Occipital lobe (tissue), 2 donors: ENCODE results near the gene SELENON. TPM values are rescaled to one million over a fixed set of nuclear protein-coding genes. Genes with fewer than 3 reads are reported as not detected.

ENCODE experiments used
- DNase-seq: peaks from one replicate; lab custom pipeline; 2025; lab: John Stamatoyannopoulos, UW
- total RNA-seq: library from RNA; depleted of rRNA; stranded (reverse); fragments of >200 nt; gene quantifications from one replicate; pipeline ENCODE4 v1.2.3, GENCODE V29; 2014

Gene SELENON
- total RNA-seq, 1 donor from 2014 or later: 10.3 TPM

DNA sequence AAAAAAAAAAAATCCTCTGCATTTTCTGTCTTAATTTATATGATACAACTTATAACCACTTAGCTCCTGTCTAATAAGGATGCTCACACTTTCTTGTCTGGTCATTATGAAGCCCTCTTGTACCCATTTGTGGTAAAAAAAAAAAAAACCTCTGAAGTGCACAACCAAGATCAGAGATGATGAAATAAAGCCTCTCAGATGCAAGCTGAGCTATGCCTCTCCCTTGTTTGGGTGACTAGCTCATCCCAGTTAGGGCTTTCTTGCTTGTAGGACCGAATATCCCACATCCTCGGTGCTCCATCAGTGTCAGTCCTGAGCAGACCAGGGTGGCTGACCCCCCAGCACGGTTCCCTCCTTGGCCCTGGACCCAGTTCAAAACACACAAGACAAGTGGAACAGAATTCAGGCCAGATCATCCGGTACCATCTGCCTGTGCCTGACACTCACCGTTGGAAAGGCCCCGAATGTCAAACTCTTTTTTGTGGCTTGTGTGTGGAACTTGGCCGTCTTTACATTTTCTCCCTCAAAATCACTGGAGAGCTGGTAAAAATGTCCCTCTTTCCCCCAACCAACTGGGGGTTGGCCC lies 6.3 kb upstream of the SELENON start:
- DNase-seq: no peak

DNA sequence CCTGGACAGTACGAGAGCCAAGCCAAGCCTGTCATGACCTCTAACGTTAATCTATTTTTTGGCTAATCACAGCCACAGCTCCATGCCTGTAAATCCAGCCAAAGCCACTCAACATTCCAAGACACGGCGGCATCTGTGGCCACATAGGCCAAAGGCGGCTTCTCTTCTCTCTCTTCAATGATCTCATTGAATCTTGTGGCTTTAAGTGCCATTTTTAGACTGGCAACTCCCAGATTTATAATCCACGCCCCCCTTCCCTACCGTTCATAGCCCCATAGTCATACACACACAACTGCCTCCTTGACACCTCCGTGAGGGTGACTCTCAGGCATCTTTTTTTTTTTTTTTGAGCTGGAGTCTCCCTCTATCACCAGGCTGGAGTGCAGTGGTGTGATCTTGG lies 5.7 kb upstream of the SELENON start:
- no peak for DNase-seq

DNA sequence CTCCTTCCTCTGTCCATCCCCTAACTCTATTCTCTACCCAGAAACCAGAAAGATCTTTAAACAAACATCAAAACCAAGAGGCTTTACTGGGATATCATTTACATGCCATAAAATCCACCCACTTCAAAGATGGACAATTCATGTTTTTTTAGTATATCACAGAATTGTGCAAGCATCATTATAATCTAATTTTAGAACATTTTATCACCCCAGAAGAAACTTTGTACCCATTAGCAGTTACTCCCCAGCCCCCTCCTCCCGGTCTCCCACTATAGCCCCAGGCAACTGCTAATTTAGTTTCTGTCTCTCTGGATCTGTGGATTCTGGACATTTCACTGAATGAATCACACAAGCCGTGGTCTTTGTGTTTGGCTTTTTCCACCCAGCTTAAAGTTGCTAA lies 4.8 kb upstream of the SELENON start:
- no peak for DNase-seq

DNA sequence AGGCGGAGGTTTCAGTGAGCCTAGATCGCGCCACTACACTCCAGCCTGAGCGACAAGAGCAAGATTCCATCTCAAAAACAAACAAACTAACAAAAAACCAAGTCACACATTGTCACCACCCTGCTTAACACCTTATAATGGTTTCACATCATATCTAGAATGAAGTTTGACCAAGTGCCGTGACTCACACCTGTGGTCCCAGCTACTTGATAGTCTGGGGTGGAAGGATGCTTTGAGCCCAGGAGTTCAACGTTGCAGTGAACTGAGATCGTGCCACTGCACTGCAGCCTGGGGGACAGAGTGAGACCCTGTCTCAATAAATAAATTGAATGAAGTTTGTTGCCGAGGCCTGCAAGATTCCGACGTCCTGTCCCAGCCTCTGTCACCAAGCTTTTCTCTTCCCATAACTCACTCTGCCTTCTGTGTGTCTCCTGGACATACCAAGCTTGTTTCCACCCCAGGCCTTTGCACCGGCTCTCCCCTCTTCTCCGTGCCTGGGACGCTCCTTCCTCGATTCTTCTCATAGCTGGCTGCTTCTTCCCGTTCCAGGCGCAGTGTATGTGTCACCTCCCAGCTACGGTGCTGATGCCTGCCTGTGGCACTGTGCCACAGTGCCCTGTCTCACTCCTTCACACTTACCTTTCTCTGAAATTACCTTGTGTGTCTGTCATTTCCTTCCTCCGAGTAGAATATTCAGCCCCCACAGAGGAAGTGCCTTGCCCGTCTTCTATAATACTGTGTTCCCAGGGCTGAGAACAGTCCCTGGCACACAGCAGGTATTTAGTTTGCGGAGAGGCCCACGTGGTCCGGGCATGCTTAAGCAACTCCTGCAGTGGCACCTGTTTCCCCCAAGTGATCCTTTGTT lies 3.8 kb upstream of the SELENON start:
- no peak for DNase-seq

DNA sequence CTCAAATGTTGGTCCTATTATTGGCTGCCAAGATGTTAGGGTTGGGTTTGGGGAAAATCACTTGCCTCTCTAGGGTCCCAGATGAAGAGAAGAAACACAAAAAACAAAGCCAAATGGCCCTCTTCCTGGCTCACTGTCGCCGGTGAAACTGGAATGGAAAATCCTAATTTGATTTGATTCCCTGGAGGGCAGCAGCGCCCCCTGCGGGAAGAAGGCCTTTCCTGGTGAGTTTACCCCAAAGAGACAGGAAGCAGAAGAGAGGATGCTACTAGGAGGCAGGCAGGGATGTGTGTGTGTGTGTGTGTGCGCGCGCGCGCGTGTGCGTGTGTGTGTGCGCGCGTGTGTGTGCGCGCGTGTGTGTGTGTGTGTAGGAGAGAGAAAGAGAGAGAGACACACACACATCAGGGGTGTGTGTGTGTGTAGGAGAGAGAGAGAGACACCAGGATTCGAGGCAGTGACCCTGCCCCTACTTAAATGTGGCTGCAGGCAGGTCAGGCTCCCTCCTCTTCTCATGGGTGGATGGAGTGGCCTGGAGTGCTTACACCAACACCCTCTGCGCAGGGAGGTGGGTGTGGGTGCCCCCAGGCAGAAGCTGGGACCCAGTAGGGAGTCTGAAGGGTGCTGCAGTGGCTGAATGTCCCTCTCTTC lies 3.1 kb upstream of the SELENON start:
- peak; percentile 50 for DNase-seq

DNA sequence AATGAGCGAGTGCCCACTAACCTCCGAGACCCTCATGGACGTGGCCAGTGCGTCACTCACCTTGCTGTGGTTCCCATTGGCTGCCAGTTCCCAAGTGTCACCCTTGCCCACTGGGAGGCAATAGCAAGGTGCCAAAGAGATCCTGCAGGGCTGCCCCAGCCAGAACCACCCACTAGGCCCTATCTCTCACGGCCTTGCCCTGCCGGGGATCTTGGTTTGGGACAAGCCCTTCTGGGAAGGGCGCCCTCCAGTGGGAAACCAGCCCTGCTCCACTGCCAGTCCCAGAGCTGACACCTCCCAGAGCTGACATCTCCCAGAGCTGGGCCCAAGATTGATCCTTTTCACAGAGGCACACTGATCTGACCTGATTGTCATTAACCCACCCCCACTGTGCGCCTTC lies 2.1 kb upstream of the SELENON start:
- no peak for DNase-seq

DNA sequence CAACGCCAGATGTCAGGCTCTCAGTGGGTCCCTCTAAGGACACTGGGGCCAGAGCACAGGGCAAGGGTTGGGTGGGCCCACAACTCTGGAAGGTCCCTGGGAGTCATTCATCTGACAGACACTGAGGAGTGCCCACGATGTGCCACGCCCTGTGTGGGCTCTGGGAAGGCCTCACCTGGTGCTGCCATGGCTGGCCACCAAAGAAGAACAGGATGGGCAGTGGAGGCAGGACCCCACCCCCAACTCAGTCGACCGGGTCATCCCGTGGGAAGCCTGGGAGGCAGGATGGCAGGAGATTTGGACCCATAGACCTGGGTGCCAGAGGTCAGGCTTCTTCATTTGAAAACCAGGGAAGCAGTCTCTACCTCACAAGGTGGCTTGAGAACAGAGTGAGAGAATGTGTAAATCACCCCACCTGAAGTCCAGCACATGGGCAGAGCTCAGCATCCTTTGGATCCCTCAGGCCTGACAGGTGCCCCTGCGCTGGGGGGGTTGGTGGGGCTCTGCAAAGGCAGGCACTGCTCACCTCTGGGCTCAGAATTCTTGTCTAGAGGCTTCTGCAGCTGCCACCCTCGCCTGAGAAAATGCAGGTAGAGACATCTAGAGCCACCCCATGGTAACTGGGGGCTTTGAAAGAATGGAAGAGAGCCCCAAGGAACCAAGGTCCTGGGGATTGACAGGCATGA lies 1.2 kb upstream of the SELENON start:
- no peak for DNase-seq

DNA sequence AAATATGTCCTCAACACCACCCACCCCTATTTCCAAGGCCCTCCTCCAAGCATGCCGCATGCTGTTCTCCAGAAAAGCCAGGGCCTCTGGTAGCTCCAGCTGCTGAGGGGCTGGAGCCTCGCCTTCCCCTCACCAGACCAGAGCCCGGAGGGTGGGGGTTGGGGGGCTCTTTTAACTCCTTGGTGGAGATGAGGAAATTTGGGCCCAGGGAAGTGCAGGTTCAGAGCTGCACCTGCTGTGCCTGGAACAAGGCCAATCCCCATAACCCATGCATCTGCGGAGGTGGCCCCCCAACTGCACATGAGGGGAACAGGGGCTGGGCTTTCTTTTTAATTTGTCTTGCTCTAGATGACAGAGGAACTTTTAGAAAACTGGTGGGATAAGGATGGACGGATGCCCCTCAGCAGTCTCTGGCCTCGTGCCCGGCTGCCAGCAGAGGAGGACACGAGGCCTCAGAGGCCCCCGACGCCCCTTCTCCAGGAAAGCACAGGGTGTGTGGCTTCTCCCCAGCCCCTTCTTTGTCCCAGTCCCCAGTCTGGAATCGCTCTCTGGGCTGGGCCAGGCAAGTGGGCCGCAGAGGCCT lies 550 bp upstream of the SELENON start:
- DNase-seq: no peak

DNA sequence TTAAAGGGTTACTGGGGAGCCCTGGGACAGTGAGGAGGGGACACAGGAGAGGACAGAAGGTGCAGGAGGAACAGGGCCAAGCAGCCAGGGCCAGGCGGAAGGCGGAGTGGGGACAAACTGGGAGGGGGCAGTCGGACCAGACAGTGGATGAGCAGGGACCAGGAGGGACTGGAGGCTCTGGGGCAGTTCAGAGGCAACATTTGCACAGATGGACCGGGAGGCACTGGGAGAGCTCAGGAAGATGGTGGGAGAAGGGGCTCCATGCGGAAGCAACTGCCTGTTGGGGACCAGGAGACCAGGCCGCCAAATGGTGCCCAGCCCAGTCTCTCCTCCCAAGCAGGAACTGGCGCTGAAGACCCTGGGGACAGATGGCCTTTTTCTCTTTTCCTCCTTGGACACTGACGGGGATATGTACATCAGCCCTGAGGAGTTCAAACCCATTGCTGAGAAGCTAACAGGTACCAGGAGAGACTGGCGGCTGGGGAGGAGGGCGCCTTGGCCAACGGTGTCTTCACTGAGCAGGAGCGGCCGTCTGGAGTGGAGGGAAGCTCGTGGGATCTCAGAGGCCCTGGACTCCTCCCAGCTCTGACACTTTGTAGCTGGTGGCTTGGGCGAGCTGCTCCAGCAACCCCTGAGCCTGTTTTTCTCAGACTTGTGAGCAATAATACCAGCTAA lies 847 bp downstream of the SELENON start:
- no peak for DNase-seq

DNA sequence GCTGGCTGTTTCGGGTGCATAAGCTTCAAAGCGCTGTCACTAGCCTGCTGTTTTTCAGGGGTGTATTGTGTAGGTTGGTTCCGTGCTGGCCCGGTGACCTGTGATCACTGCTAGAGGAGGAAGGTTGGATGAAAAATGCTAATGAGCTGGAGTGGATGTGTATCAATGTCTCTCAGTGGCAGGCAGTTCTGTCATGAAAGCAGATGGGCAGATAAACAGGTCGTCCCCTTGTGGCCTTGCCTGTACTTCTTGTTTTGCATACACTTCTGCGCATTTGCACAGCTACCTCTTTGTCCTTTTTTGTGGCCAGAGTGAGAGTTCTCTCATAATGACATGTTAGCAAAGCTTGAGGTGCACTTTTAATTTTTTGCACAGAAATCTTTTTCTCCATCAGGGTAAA lies 2.9 kb downstream of the SELENON start:
- DNase-seq: no peak

DNA sequence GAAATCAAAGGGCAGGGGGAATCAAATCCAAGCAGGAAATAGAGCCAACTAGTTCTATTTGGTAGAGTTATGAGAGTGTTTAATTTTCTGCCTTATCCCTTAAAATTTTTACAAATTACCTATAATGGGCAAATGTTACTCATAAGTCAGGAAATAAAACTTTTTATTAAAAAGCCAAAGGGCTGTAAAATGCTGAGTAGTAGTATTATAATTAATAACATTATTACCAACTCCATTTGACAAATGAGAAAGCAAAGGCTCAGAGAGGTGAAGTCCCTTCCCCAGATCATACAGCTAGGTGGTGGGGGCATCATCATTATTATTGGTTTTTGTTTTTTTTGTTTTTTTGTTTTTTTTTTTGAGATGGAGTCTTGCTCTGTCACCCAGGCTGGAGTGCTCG lies 3.4 kb downstream of the SELENON start:
- no peak for DNase-seq

DNA sequence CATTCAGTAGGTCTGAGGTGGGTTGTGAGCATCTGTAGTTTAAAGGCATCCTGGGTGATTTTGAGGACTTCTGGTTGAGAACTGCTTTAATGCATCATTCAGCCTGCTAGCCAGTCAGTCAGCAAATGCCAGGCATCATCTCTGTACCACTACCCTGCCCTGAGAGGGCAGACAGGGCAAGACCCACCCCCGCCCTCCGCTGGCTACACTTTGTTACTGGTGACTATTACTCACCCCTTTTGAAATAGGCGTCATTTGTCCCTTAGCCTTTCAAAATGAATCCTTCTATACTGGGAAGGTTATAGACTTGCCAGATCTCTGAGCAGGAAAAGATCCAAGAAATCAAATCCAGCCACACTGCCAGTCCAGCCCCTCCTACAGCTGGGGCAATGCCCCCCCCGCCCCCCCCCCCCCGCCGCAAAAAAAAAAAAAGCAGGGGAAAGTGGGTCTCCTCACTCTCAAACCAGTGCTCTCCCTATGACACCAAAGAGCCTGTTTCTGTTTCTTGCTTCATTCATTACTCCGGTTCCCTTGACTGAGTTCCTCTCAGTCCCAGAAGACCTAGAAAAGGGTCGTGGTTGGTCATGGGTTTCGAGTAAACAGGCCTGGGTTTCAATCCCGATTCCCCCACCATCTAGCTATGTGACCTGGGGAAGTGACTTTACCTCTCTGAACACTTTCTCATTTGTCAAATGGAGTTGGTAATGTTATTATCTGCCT lies 4.4 kb downstream of the SELENON start:
- DNase-seq: no peak

DNA sequence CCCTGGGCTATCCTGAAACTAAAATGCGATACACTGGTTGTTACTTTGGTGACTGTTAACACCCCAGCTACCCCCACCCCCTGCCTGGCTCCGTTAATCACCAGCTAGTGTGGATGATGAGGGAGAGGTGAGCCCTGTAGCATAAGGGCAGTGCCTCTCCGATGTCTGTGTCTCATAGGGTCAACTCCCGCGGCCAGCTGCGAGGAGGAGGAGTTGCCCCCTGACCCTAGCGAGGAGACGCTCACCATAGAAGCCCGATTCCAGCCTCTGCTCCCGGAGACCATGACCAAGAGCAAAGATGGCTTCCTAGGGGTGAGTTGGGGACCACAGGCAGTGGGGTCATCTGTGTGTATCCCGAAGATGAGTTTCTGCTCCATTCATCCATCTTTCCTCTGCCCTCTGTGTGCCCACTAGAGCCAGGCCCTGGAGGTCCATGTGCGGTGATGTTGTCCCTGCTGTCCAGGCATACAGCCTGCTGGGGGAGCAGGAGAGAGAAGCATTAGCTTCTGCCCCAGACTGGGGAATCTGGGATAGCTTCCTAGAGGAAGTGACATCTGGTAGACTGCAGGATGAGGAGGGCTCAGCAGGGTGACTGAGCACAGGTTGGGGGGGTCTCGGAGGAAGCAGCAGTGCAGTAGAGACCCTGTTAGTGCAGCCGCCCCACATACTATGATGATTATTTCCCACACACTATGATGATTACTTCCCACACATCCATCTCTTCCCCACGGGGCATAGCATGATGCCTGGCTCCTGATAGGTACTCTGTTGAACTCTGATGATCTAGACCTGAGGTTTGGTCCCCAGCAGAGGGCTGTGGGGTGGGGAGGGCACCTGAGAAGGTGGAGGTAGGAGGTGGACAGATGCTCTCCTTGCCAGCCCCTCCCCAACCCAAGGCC lies 5.2 kb downstream of the SELENON start:
- DNase-seq: no peak

DNA sequence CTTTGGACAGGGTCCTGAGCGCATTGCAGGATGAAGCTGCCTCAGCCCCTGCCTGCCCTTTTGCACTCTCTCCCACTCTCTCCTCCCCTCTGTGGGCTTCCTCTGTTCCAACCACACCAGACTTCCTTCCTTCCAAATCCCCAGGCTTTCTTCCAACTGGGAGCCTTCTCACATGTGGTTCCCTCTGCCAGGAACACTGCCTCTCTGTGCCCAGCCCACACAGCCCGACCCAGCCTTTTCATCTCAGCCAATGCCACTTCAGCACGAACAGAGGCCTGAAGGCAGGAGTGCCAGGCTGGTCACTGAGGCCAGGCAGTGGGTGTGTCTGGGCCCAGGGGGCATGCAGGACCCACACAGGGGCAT lies 5.9 kb downstream of the SELENON start:
- peak; percentile 79 for DNase-seq

DNA sequence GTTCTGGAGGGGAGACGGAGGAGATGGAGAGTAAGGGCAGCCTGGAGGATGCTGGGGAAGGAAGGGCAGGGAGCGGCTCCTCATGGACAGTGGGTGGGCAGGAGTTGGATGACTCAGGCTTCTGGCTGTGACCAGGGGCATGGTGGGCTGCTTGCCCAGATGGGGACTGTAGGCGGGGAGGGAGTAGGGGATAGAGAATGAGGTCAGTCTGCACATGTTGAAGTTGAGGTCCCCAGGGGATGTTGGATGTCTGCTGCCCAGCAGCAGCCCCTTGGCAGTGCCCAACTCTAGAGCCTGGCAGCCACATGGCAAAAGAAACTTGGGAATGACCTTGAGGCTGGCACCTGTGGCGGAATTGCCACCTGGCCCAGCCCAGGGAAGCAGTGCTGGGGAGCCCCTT lies 6.4 kb downstream of the SELENON start:
- peak; percentile 56 for DNase-seq

DNA sequence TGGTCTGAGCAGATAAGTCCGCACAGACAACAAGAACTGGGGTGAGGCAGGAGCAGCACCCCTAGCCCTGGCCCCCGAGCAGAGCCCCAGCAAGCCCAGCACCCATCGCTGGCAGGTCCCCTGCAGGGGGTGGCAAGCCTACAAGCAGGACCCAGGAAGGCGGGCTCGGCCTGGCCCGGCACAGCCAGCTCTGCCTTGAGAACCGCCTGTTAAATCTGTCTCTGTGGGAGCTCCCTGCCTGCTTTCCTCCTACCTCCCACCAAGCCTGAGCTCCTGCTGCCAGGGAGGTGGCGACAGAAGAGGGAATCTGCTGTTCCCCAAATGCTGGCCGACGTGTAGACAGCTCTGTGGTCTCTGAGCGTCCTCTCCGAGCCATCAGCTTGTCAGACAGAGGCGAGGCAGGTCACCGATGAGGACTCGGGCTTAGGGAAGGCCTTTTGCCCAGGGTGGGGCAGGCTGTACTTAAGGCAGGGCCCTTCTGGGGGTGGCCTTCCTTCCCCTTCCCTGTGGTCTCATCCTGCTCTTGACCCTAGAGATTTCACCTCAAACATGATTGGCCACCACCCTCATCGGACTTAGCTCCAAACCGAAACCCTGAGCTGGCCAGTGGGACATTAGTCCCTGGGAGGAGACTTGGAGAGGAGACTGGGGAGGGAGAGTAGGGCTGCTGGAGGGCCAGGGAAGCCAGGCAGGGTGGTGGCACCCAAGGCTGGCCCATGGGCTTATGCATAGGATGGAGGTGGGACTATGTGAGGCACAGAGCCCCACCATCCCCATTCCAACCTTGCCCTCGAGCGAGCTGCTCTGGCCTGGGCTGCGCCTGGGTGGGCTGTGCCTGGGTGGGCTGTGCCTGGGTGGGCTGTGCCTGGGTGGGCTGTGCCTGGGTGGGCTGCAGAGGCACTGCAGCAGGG lies 7.7 kb downstream of the SELENON start:
- DNase-seq: peak; percentile 31

DNA sequence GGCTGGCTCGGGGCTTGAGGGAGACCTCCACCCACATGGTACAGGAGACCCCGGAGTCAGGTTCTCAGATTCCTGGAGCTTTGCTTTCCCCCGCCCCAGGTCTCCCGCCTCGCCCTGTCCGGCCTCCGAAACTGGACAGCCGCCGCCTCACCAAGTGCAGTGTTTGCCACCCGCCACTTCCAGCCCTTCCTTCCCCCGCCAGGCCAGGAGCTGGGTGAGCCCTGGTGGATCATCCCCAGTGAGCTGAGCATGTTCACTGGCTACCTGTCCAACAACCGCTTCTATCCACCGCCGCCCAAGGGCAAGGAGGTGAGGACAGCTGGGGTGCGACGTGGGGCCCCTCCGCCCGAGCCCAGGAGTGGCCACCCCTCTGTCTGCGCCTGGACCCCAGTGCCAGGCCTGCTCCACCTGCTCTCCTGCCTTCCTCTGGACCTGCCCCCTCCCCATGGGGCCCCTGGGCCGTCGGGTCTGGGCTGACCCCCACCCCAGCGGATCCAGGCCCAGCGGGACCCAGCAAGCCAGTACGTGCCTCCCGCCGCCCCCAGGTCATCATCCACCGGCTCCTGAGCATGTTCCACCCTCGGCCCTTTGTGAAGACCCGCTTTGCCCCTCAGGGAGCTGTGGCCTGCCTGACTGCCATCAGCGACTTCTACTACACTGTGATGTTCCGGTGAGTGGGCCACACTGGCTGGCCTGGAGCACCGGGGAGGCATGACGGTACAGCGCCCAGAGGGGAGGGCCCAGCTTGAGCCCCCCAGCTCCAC lies 8.7 kb downstream of the SELENON start:
- DNase-seq: no peak
